HG03521 (cell line): ENCODE data around the gene S100A11.

ENCODE experiments used
- ATAC-seq: cut with Tn5 transposase; IDR thresholded peaks from one replicate; pipeline ENCODE4 v1.9.1; 2021; ENCODE audit warnings: mild to moderate bottlenecking, moderate library complexity; ENCODE audit not compliant: unreplicated experiment

S100A11 gene

GRCh38 chr1:152003846-152004442 is 32.9 kb downstream of the S100A11 start:
- no peak for ATAC-seq

- ATAC-seq = no peak
Measured at GRCh38 chr1:152002960-152003359, 33.8 kb downstream of the S100A11 start.

- ATAC-seq = no peak
Measured at GRCh38 chr1:152001631-152002584, 34.9 kb downstream of the S100A11 start.

GRCh38 chr1:152000964-152001630 is 35.7 kb downstream of the S100A11 start:
- no peak for ATAC-seq

- no peak for ATAC-seq
Measured at GRCh38 chr1:151998611-151999362, 38.0 kb downstream of the S100A11 start.

- ATAC-seq = no peak
Measured at GRCh38 chr1:151997284-151997570, 39.6 kb downstream of the S100A11 start.

- ATAC-seq = no peak
Measured at GRCh38 chr1:151995774-151996173, 41.0 kb downstream of the S100A11 start.

GRCh38 chr1:151994956-151995355 is 41.8 kb downstream of the S100A11 start:
- ATAC-seq = no peak

- ATAC-seq = no peak
Measured at GRCh38 chr1:151993734-151994496, 42.9 kb downstream of the S100A11 start, which contains the start of gene S100A10. S100A10 (minus strand) TSS chr1:151993859; CDS start chr1:151986230, 7,629 bp downstream.

GRCh38 chr1:151993084-151993733 is 43.6 kb downstream of the S100A11 start:
- no peak for ATAC-seq

- ATAC-seq = no peak
Measured at GRCh38 chr1:151992303-151993083, 44.3 kb downstream of the S100A11 start.

- no peak for ATAC-seq
Measured at GRCh38 chr1:151991663-151992302, 45.0 kb downstream of the S100A11 start.

GRCh38 chr1:151990856-151991198 is 46.0 kb downstream of the S100A11 start:
- no peak for ATAC-seq

- no peak for ATAC-seq
Measured at GRCh38 chr1:151990058-151990855, 46.5 kb downstream of the S100A11 start.

- ATAC-seq = no peak
Measured at GRCh38 chr1:151989211-151989862, 47.5 kb downstream of the S100A11 start.

- ATAC-seq = no peak
Measured at GRCh38 chr1:151988405-151988923, 48.3 kb downstream of the S100A11 start.
